ENCODE measurements around the gene HOXB1.

HOXB1 gene

GRCh38 chr17:48530887-48531272, at the start of gene HOXB1:
Gene HOXB1 (minus strand): TSS chr17:48531011. CDS start chr17:48530904, 107 bp downstream.
- DNase-seq (ENCODE audit: low spot score), result no peak

- DNase-seq (ENCODE audit: low spot score), result no peak
Observed at GRCh38 chr17:48579760-48580554, 49.1 kb upstream of the HOXB1 start.

GRCh38 chr17:48579471-48579759, 48.6 kb upstream of the HOXB1 start:
- DNase-seq (ENCODE audit: low spot score), result no peak

- DNase-seq (ENCODE audit: low spot score), result no peak
Observed at GRCh38 chr17:48578616-48579470, 48.0 kb upstream of the HOXB1 start.

- peak; percentile 68 for DNase-seq (ENCODE audit: low spot score)
Observed at GRCh38 chr17:48577946-48578615, 47.3 kb upstream of the HOXB1 start, which contains the start of gene HOXB4. Gene HOXB4 (minus strand): TSS chr17:48578350. CDS start chr17:48578319, 31 bp downstream.

- no peak for DNase-seq (ENCODE audit: low spot score)
Observed at GRCh38 chr17:48577330-48577945, 46.6 kb upstream of the HOXB1 start.

GRCh38 chr17:48576479-48577309, 45.9 kb upstream of the HOXB1 start:
- no peak for DNase-seq (ENCODE audit: low spot score)

- DNase-seq (ENCODE audit: low spot score), result no peak
Observed at GRCh38 chr17:48575673-48576478, 45.1 kb upstream of the HOXB1 start.

GRCh38 chr17:48575066-48575582, 44.3 kb upstream of the HOXB1 start:
- DNase-seq (ENCODE audit: low spot score), result no peak

- DNase-seq (ENCODE audit: low spot score), result no peak
Observed at GRCh38 chr17:48574505-48575065, 43.8 kb upstream of the HOXB1 start.

- no peak for DNase-seq (ENCODE audit: low spot score)
Observed at GRCh38 chr17:48571826-48572417, 41.1 kb upstream of the HOXB1 start.

- DNase-seq (ENCODE audit: low spot score), result no peak
Observed at GRCh38 chr17:48571024-48571818, 40.4 kb upstream of the HOXB1 start.

GRCh38 chr17:48570325-48571023, 39.7 kb upstream of the HOXB1 start:
- DNase-seq (ENCODE audit: low spot score), result no peak

GRCh38 chr17:48569674-48570324, 39.0 kb upstream of the HOXB1 start:
- no peak for DNase-seq (ENCODE audit: low spot score)

- no peak for DNase-seq (ENCODE audit: low spot score)
Observed at GRCh38 chr17:48569240-48569582, 38.4 kb upstream of the HOXB1 start.

- DNase-seq (ENCODE audit: low spot score), result no peak
Observed at GRCh38 chr17:48568499-48569239, 37.9 kb upstream of the HOXB1 start.

Data from CD4-positive, alpha-beta T cell treated with Interleukin-6 at 100 ng/mL for 8 hours (primary cell).